ENCODE measurements around the gene FAHD1.

The FAHD1 gene

GRCh38 chr16:1826691-1827573, at the start of gene FAHD1, which contains the start of gene HAGH:
TSS of gene FAHD1 (plus strand) at chr16:1827206. CDS start at chr16:1827239, 33 bp downstream.
TSS of gene HAGH (minus strand) at chr16:1826825. CDS start at chr16:1826787, 38 bp downstream.
- DNase-seq = peak; percentile 40 to 81

- DNase-seq = no peak
Measured at GRCh38 chr16:1777375-1778199, 49.4 kb upstream of the FAHD1 start.

DNA sequence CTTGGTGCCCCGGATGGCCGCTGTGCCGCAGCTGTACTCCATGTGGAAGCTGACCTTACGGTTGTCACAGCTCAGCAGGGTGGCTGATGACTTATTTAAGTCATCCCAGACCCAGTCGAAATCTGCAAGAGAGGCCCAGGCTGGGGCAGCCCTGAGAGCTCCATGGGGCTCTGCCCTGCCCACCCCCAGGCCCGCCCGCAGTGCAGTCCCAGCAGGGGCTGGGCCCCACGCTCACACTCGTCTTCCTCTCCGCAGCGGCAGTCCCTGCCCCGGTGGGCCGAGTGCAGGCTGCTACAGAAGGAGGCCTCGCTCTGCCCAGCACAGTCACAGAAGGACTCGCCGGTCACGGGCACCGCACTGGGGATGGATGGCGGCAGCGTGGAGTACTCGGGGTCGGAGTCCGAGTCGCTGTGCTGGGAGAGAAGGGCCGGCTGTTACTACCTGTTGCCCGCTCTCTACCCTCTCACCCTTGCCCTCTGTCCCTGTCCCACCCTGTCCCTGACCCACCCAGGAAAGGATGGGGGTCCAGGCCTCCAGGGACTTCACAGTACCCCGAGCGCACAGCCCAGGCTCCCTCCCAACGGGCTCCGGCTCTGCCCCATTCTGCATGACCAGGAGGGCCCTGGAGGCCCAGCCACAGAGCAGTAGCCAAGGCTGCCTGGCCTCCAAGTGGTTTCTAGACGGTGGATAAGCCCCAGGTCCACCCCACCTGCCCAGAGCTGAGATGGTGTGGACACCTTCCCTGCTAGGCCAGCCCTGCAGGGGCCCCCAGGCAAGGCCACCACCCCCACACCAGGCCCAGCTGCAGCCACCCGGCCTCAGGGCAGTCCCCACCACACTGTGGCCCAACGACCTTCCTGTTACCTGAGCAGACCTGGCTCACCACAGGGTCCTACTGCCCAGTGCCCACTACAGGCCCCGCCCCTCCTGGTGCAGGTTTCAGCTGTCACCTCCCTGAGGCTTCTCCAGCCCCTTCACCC, 48.5 kb upstream of the FAHD1 start:
- DNase-seq = no peak

GRCh38 chr16:1779234-1779701, 47.7 kb upstream of the FAHD1 start:
- DNase-seq = no peak

GRCh38 chr16:1779741-1780676, 47.0 kb upstream of the FAHD1 start:
- DNase-seq = no peak

DNA sequence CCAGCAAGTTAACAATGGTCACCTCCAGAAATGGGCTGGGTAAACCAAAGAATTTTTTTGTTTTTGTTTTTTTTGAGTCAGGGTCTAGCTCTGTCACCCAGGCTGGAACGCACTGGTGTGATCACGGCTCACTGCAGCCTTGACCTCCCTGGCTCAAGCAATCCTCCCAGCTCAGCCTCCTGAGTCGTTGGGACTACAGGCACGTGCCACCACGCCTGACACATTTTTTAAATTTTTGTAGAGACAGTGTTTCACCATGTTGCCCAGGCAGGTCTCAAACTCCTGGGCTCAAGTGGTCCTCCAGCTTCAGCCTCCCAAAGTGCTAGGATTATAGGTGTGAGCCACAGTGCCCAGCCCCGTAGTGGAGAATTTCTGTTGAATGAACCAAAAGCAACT, 46.3 kb upstream of the FAHD1 start:
- no peak for DNase-seq

- DNase-seq = no peak
Measured at GRCh38 chr16:1781254-1781653, 45.8 kb upstream of the FAHD1 start.

- DNase-seq = no peak
Measured at GRCh38 chr16:1781758-1782407, 45.1 kb upstream of the FAHD1 start.

GRCh38 chr16:1782408-1783264, 44.4 kb upstream of the FAHD1 start, which contains the start of the genes NUBP2 and SPSB3:
TSS of gene NUBP2 (plus strand) at chr16:1782960. CDS start at chr16:1783021, 61 bp downstream.
TSS of gene SPSB3 (minus strand) at chr16:1782571. CDS start at chr16:1781483, 1,088 bp downstream.
- peak; percentile 87 to 97 for DNase-seq

DNA sequence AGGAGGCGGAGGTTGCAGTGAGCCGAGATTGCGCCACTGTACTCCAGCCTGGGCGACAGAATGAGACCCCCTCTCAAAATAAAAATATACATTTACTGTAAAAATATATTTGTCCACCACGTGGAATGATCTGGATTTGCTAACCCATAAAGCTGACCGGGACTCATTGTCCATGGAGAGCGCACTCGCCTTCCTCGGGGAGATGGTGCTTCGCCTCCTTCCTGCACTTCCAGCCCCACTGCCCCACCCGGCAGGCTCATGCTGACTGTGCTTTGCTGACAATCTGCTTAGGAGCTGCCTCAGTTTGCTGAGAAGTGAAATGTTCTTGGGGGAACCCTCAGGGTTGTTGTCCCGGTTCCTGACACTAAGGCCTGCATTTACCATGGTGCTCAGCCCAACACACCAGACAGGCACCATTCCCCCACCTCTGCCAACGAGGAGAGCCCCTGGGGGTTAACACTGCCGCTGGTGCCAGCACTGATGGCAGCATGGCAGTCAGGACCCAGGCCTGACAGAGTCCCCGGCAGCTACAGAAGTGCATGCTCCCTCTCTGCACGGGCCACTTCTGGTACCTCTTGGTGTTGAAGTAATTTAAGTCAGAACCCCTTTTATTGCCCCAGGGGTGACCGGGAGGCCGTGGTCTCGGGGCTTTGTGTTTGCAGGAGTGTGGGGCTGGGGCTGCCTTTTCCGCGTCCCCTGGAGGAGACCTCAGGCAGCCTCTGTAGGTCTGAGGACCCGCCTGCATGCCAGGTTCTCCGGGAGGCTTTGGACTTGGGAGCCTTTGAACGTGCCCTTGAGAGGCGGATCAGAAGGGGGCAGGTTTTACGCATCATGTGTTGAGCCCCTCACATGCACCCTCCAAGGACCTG, 41.8 kb upstream of the FAHD1 start:
- no peak for DNase-seq

DNA sequence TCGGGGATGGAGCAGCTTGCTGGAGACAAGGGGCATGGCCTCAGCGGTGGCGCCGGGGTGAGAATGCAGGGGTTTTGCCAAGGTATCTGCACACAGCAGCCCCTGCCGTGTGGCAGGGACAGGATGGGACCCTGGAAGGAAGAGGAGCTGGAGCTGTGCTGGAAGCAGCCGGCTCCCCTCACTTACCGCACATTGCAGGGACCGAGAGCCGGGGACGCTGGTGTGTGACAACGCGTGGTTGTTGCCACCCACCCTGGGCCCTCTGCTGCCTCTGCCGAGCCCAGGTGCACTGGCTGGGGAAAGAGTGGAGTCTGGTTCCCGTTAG, 41.2 kb upstream of the FAHD1 start:
- DNase-seq = no peak

DNA sequence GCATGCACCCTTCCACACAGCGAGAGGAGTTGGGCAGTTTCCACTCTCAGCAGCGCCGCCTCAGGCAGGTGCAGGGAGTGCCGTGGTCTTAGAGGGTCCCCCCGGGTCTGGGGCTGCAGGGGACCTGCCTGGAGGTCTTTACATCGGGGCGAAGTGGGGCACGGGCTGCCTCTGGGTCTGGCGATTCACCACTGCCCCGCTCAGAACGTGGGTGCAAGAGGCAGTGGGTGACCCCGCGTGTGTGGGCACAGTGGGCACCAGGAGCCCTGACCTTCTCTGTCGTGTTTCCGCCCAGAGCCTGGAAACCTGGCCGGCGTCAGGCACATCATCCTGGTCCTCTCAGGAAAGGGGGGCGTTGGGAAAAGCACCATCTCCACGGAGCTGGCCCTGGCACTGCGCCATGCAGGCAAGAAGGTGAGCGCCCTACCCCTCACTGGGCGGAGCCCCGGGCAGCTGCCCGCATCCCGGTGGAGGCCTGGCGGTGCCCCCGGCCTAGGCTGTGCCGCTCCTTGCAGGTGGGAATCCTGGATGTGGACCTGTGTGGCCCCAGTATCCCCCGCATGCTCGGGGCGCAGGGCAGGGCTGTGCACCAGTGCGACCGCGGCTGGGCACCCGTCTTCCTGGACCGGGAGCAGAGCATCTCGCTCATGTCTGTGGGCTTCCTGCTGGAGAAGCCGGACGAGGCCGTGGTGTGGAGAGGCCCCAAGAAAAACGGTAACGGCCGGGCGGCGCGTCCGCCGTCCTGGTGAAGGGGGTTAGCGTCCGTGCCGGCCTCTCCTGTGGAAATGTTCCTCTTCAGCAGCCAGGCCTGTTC, 40.6 kb upstream of the FAHD1 start:
- no peak for DNase-seq

GRCh38 chr16:1787056-1787321, 40.0 kb upstream of the FAHD1 start:
- no peak for DNase-seq

- DNase-seq = no peak
Measured at GRCh38 chr16:1787322-1788094, 39.5 kb upstream of the FAHD1 start.

- DNase-seq = no peak
Measured at GRCh38 chr16:1788095-1788707, 38.8 kb upstream of the FAHD1 start.

GRCh38 chr16:1788708-1789100, 38.3 kb upstream of the FAHD1 start:
- no peak for DNase-seq

GRCh38 chr16:1789643-1790045, 37.4 kb upstream of the FAHD1 start:
- DNase-seq = no peak
